GM23338 (cell line): ENCODE measurements around the gene HLA-DQB1. TPM values are rescaled to one million over a fixed set of nuclear protein-coding genes. Genes with fewer than 3 reads are reported as not detected.

ENCODE experiments used
- ATAC-seq: fragments of 200-7000 bp; cut with Tn5 transposase; 3 replicates; pipeline ENCODE4 v1.9.1; 2020
- DNase-seq: peaks from one replicate; pipeline ENCODE4 v3.0.0-alpha.2; 2015; ENCODE audit warnings: low spot score
- H2AFZ ChIP-seq: fragments of 200-600 bp; sonication (generic); 2 replicates; pipeline ENCODE4 v1.8.0; 2016; ENCODE audit warnings: antibody characterized with exemption, mild to moderate bottlenecking, moderate library complexity
- H3F3A ChIP-seq: fragments of 200-600 bp; sonication (generic); replicated peaks from 2 replicates; pipeline ENCODE4 v1.8.0; 2017; ENCODE audit warnings: antibody characterized with exemption, mixed run types, low read depth
- H3K27ac ChIP-seq: fragments of 200-600 bp; sonication (generic); 2 replicates; pipeline ENCODE4 v1.6.1; 2016; ENCODE audit warnings: low read depth
- H3K27me3 ChIP-seq: fragments of 200-600 bp; sonication (generic); 2 replicates; pipeline ENCODE4 v1.8.0; 2016; ENCODE audit warnings: mild to moderate bottlenecking, mixed run types, moderate library complexity; ENCODE audit not compliant: insufficient read depth
- H3K36me3 ChIP-seq: fragments of 200-600 bp; sonication (generic); 2 replicates; pipeline ENCODE4 v1.8.0; 2016; ENCODE audit warnings: mild to moderate bottlenecking; ENCODE audit not compliant: insufficient read depth
- H3K4me1 ChIP-seq: fragments of 200-600 bp; sonication (generic); 2 replicates; pipeline ENCODE4 v1.8.0; 2016; ENCODE audit warnings: mild to moderate bottlenecking, moderate library complexity; ENCODE audit not compliant: insufficient read depth
- H3K4me2 ChIP-seq: fragments of 200-600 bp; sonication (generic); 2 replicates; pipeline ENCODE4 v1.7.1; 2017; ENCODE audit warnings: mixed run types
- H3K4me3 ChIP-seq: fragments of 200-600 bp; sonication (generic); 2 replicates; pipeline ENCODE4 v1.6.1; 2016; ENCODE audit warnings: mixed run types
- H3K79me2 ChIP-seq: fragments of 200-600 bp; sonication (generic); replicated peaks from 2 replicates; pipeline ENCODE4 v1.8.0; 2017; ENCODE audit warnings: mild to moderate bottlenecking; ENCODE audit not compliant: insufficient read depth
- H3K9me2 ChIP-seq: fragments of 200-600 bp; sonication (generic); 2 replicates; pipeline ENCODE4 v1.8.0; 2017; ENCODE audit not compliant: insufficient read depth
- H4K20me1 ChIP-seq: fragments of 200-600 bp; sonication (generic); replicated peaks from 2 replicates; pipeline ENCODE4 v1.8.0; 2017; ENCODE audit warnings: mild to moderate bottlenecking; ENCODE audit not compliant: insufficient read depth
- H3K27ac Mint-ChIP-seq: 2 replicates; pipeline ENCODE4 v1.8.0; 2020; ENCODE audit warnings: inconsistent platforms, mild to moderate bottlenecking, moderate library complexity, mixed read lengths
- H3K27me3 Mint-ChIP-seq: 3 replicates; pipeline ENCODE4 v1.8.0; 2022; ENCODE audit warnings: low read depth, mild to moderate bottlenecking, moderate library complexity, mixed read lengths, inconsistent platforms; ENCODE audit not compliant: insufficient read depth, poor library complexity
- H3K36me3 Mint-ChIP-seq: 3 replicates; pipeline ENCODE4 v1.8.0; 2021; ENCODE audit warnings: low read depth, mild to moderate bottlenecking, inconsistent platforms, moderate library complexity, mixed read lengths
- H3K4me1 Mint-ChIP-seq: 3 replicates; pipeline ENCODE4 v1.8.0; 2020; ENCODE audit warnings: mild to moderate bottlenecking, inconsistent platforms, mixed read lengths
- H3K4me3 Mint-ChIP-seq: 3 replicates; pipeline ENCODE4 v1.8.0; 2021; ENCODE audit warnings: moderate library complexity, mild to moderate bottlenecking, inconsistent platforms, mixed read lengths
- H3K9me3 Mint-ChIP-seq: 3 replicates; pipeline ENCODE4 v1.8.0; 2020; ENCODE audit warnings: moderate library complexity, mild to moderate bottlenecking, inconsistent platforms, mixed read lengths
- CREB1 ChIP-seq: fragments of 250-450 bp; sonication (Bioruptor Pico); IDR thresholded peaks from 2 replicates; pipeline ENCODE4 v1.5.0; 2020; ENCODE audit warnings: low read depth, mild to moderate bottlenecking, moderate library complexity
- CTCF ChIP-seq, 2 experiments: fragments of 200-600 bp in 1 of 2; sonication (generic) in 1 of 2; conservative IDR thresholded peaks; 2 replicates each; pipeline versions ENCODE4 v1.5.1 to v1.6.1; 2016 to 2017; ENCODE audit warnings: antibody characterized with exemption in 2 of 2, low read depth in 2 of 2, mild to moderate bottlenecking in 2 of 2, moderate library complexity in 1 of 2
- ETS1 ChIP-seq: IDR thresholded peaks from 2 replicates; pipeline ENCODE4 v1.6.1; 2016; ENCODE audit warnings: antibody characterized with exemption
- EZH2 ChIP-seq: fragments of 200-600 bp; sonication (generic); IDR thresholded peaks from one replicate; pipeline ENCODE4 v1.8.0; 2017; ENCODE audit warnings: antibody characterized with exemption, mild to moderate bottlenecking, low read depth; ENCODE audit not compliant: unreplicated experiment
- EZH2phosphoT487 ChIP-seq: fragments of 200-600 bp; sonication (generic); IDR thresholded peaks from one replicate; pipeline ENCODE4 v1.8.1; 2018; ENCODE audit warnings: antibody characterized with exemption; ENCODE audit not compliant: unreplicated experiment
- JUNB ChIP-seq: IDR thresholded peaks from one replicate; pipeline ENCODE4 v1.6.1; 2016; ENCODE audit warnings: antibody characterized with exemption; ENCODE audit not compliant: unreplicated experiment
- NANOG ChIP-seq: IDR thresholded peaks from 2 replicates; pipeline ENCODE4 v1.6.1; 2016; ENCODE audit warnings: antibody characterized with exemption, borderline replicate concordance
- POLR2AphosphoS5 ChIP-seq: IDR thresholded peaks from 2 replicates; pipeline ENCODE4 v1.6.1; 2016; ENCODE audit warnings: antibody characterized with exemption, low read depth
- REST ChIP-seq: IDR thresholded peaks from one replicate; pipeline ENCODE4 v1.6.1; 2018; ENCODE audit warnings: antibody characterized with exemption; ENCODE audit not compliant: unreplicated experiment
- STAT1 ChIP-seq: IDR thresholded peaks from one replicate; pipeline ENCODE4 v1.6.1; 2016; ENCODE audit warnings: antibody characterized with exemption; ENCODE audit not compliant: unreplicated experiment
- ZNF114 ChIP-seq: fragments of 250-450 bp; sonication (Bioruptor Pico); IDR thresholded peaks from 2 replicates; pipeline ENCODE4 v1.5.0; 2020; ENCODE audit warnings: mild to moderate bottlenecking, moderate library complexity
- ZNF331 ChIP-seq: fragments of 250-450 bp; sonication (Bioruptor Pico); IDR thresholded peaks from 2 replicates; pipeline ENCODE4 v1.5.0; 2020; ENCODE audit warnings: low read depth, mild to moderate bottlenecking, moderate library complexity
- ZNF462 ChIP-seq: fragments of 250-450 bp; sonication (Bioruptor Pico); IDR thresholded peaks from 2 replicates; pipeline ENCODE4 v1.5.0; 2020; ENCODE audit warnings: mild to moderate bottlenecking, moderate library complexity
- polyA plus RNA-seq: library from polyadenylated mRNA; unstranded; fragments of >200 nt; fragmentation: Nextera tagmentation; extraction: Ambion mirVana; gene quantifications from 2 replicates; pipeline ENCODE4 v1.2.1, GENCODE V29; 2016
- total RNA-seq: library from RNA; depleted of rRNA; stranded (reverse); fragments of >200 nt; shearing (Covaris generic); gene quantifications from 2 replicates; pipeline ENCODE4 v1.2.3, GENCODE V29; 2014

HLA-DQB1 gene
- total and polyA plus RNA-seq, 2 experiments from 2014 or later: 5.7 to 6.5 TPM

- peaks cover 7% of the 10 kb centered on the region; the same call in 2 of the 3 replicates for H3K36me3 Mint-ChIP-seq
- Histone ChIP-seq H3K36me3 (no peaks in the 10 kb centered on the region), H4K20me1 (no peaks in the 10 kb centered on the region), H3K27ac (no peak overlapping the region), H3K9me2 (no peaks in the 10 kb centered on the region), H2AFZ (no peak overlapping the region), H3F3A (no peaks in the 10 kb centered on the region), H3K4me1 (no peaks in the 10 kb centered on the region), H3K79me2 (no peaks in the 10 kb centered on the region), H3K4me2 (no peak overlapping the region), H3K27me3 (no peaks in the 10 kb centered on the region), H3K4me3 (no peak overlapping the region)
- DNase-seq (no peak), ATAC-seq (no peak)
- no peaks in the 10 kb centered on the region for H3K4me1 Mint-ChIP-seq
- peaks cover 20% of the 10 kb centered on the region for H3K9me3 Mint-ChIP-seq
- TF ChIP-seq ZNF114: no peak
- TF ChIP-seq NANOG: no peak
- no peak for TF ChIP-seq EZH2
- TF ChIP-seq EZH2phosphoT487: no peak
- no peak for TF ChIP-seq REST
- TF ChIP-seq CTCF (conservative IDR thresholded peaks at IDR 0.05; ENCODE audit: low read depth in 2 of 2): no peak
- no peak for TF ChIP-seq JUNB
- no peak for TF ChIP-seq ETS1
- TF ChIP-seq ZNF331: no peak
- no peak for TF ChIP-seq ZNF462 (CRISPR knock-in tag)
- TF ChIP-seq POLR2AphosphoS5: no peak
- no peak for TF ChIP-seq CREB1 (CRISPR knock-in tag)
- TF ChIP-seq STAT1: no peak
- no peak overlapping the region for H3K4me3 Mint-ChIP-seq
- H3K27me3 Mint-ChIP-seq: no peaks in the 10 kb centered on the region
- no peak overlapping the region for H3K27ac Mint-ChIP-seq
Measured at GRCh38 chr6:32679492-32679891, 13.0 kb upstream of the HLA-DQB1 start.
